Astrocyte (in vitro differentiated cells and primary cell): Measurements from ENCODE around the gene SCART1.

Source experiments
- CTCF ChIP-seq: IDR thresholded peaks from 2 replicates; pipeline ENCODE4 v1.5.1; 2011; ENCODE audit warnings: low read depth, mild to moderate bottlenecking, inconsistent platforms, low read length, moderate library complexity; ENCODE audit not compliant: insufficient read depth
- EZH2 ChIP-seq: IDR thresholded peaks from 2 replicates; pipeline ENCODE4 v1.6.1; 2012; ENCODE audit warnings: mild to moderate bottlenecking, low read length, inconsistent platforms; ENCODE audit not compliant: insufficient read depth

GRCh38 chr10:133422223-133422806 is 31.4 kb upstream of the SCART1 start:
- TF ChIP-seq CTCF (no peak), EZH2 (no peak)
